Measurements from ENCODE around the gene LSM6.

Gene LSM6

GRCh38 chr4:146175541-146176453 lies at the start of gene LSM6:
LSM6 (plus strand) TSS chr4:146175718; CDS start chr4:146182922, 7,204 bp downstream.
- peak; percentile 71 to 82 (median 75) for DNase-seq (ENCODE audit: low read depth in 3 of 3)

- peak in 2 of 3 experiments; percentile 4 to 57 for DNase-seq (ENCODE audit: low read depth in 3 of 3)
Measured at GRCh38 chr4:146132445-146132844, 43.1 kb upstream of the LSM6 start.

- DNase-seq (ENCODE audit: low read depth in 3 of 3), result no peak
Measured at GRCh38 chr4:146134761-146135445, 40.6 kb upstream of the LSM6 start.

DNA sequence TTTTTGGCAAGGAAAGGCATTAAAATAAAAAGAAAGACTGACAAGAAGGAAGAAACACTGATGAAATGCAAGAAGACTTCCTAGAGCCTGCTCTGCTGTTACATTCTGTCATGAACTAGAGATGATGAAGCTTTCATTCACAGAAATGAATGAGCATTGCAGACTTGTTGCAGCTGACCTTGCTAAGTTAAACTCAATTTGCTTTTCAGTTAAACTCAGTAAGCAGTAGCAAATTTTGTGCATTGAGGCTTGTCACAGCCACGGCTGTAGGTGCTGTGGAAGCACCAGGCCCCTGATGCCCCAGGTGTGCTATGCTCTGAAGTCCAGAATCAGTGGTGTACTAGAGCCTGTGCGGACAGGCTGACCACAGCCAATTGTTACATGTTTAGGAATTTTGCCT lies 39.6 kb upstream of the LSM6 start:
- DNase-seq (ENCODE audit: low read depth in 3 of 3), result no peak

DNA sequence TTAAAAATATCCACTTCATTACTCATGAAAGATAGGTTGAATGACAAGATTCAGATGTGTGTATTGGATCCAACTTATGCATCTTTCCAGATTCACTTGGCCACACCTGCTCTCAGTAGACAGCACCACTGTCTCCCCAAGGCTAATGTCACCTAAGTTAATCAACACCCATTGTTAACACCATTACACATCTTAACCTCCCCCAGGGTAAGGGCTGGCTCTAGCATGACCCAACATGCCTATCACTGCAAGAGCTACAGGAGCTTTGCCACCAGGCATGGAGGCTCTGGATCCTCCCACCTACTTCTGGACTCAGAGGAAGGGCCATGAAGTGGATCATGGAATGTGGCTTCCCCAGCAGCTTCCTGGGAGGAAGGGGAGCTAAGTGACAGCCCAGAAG lies 32.8 kb upstream of the LSM6 start:
- no peak for DNase-seq (ENCODE audit: low read depth in 3 of 3)

DNA sequence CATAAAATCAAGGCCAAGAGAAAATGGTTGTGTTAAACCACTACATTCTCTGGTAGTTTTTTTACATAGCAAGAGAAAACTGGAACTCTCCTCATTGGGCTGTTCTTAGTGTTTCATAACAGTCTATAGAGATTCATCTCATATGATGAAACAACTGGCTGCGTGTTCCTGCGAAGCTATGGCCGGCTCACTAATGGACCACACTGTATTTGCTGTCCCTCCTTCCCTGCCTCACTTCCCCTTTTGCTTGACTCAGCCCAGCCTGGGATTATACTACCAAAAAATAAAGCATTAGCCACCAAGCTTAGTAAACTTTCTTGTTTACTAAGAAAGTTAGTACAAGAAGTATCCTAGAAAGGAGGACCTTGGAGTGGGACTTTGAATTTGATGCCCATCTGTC lies 31.6 kb upstream of the LSM6 start:
- no peak for DNase-seq (ENCODE audit: low read depth in 3 of 3)

DNA sequence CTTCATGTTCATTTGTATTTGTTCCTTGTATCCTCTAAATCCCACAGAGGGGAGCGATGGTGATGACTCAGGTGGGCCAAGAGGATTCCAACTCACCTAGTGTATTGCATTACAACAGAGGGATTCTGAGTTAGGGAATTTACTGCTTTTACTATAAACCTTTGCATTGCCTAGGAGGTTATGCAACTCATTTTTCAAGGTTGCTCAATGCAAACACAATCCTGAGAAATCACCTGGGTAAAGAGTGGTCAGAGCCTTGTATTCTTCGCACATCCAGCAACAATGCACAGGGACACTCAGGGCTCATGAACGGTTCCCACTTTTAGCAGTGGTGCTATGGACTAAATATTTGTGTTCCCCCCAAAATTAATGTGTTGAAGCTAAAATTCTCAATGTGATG lies 28.6 kb upstream of the LSM6 start:
- no peak for DNase-seq (ENCODE audit: low read depth in 3 of 3)

DNA sequence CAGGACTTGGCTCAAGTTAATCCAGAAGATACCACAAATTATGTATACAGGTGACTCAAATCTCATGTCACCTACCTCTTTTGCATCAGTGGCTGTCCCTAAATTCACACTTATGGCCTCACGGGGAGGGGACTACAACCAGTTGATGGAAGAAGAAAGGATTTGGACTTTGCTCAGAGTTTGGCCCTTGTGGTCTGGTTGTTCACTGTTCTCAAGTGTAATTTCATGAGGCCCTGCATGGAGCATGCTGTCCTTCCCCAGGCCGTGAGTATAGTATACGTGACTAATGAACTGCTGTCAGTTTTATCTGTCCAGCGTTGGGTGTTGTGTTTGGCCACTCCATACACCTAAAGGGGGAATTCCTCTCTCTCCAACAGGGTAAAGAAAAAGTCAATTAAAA lies 27.5 kb upstream of the LSM6 start:
- no peak for DNase-seq (ENCODE audit: low read depth in 3 of 3)

- no peak for DNase-seq (ENCODE audit: low read depth in 3 of 3)
Measured at GRCh38 chr4:146154057-146154456, 21.5 kb upstream of the LSM6 start.

DNA sequence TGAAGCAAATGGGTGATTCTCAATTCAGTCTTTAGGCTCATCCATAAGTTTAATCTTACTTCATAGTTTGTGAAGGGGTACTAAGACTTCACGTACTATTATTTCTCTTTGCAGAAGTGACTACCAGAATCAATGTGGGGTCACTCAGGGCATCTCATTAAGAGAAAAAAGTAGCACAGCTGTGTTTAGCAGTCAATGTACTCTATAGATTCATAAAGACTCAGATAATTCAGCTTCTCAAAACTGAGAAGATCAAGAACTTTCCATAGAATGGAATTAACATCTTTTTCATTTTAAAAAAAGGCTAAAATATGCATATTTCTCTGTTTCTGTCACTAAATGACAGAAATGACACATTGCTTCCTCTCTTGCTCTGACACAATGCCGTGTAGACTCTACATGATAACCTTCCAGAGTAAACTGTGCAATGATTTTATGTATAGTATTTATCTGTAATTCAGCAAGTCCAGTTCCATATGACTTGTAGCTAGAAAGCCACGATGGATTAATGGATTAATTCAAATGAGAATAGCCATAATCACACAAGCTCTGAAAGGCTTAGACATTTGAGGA lies 20.3 kb upstream of the LSM6 start:
- no peak for DNase-seq (ENCODE audit: low read depth in 3 of 3)

- DNase-seq (ENCODE audit: low read depth in 3 of 3), result no peak
Measured at GRCh38 chr4:146158036-146158745, 17.3 kb upstream of the LSM6 start.

- DNase-seq (ENCODE audit: low read depth in 3 of 3), result no peak
Measured at GRCh38 chr4:146159384-146160058, 16.0 kb upstream of the LSM6 start.

GRCh38 chr4:146161243-146161642 lies 14.3 kb upstream of the LSM6 start:
- DNase-seq (ENCODE audit: low read depth in 3 of 3), result no peak

DNA sequence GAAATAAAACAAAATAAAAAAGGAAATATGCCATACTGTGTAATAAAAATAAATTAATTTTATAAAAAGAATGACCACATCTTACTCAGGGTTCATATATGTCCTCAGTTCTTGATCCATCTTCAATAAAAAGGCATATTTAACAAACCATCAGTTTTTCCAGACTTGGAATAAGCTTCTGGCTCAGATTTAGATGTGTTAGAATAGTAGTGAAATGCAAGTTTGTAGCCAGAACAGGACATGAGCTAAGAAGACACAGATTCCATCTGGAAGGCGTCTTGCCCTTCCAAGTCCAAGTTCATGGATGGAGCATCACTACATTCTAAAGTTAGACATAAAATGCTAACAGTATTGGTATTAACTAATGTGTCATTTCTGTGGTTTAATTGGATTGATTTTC lies 10.3 kb upstream of the LSM6 start:
- no peak for DNase-seq (ENCODE audit: low read depth in 3 of 3)

DNA sequence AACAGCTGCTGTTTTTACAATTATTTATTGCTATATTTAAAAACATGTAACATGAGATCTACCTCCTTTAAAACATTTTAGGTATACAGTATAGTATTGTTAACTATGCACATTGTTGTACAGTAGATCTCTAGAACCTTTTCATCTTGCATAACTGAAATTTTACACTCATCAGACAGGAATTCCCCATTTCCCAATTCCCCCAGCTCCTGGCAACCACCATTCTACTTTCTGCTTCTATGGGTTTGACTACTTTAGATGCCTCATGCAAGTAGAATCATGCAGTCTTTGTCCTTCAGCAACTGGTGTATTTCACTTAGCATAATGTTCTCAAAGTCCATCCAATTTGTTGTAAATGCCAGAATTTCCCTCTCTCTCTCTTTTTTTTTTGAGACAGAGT lies 9.7 kb upstream of the LSM6 start:
- no peak for DNase-seq (ENCODE audit: low read depth in 3 of 3)

DNA sequence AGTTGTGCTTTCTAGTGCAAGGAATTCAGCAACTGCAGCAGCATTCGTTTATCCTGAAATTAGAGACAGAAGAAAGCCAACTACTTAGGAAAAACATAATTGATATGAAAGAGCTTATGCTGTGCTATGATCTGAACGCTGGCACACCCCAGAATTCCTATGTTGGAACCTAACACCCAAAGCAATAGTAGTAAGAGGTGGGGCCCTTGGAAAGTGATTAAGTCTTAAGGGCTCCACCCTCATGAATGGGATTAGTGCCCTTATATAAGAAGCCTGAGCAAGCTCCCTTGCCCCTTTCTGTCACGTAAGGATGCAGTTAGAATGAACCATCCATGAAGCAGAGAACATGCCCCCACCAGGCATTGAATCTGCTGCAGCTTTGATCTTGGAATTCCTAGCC lies 5.4 kb upstream of the LSM6 start:
- DNase-seq (ENCODE audit: low read depth in 3 of 3), result no peak

DNA sequence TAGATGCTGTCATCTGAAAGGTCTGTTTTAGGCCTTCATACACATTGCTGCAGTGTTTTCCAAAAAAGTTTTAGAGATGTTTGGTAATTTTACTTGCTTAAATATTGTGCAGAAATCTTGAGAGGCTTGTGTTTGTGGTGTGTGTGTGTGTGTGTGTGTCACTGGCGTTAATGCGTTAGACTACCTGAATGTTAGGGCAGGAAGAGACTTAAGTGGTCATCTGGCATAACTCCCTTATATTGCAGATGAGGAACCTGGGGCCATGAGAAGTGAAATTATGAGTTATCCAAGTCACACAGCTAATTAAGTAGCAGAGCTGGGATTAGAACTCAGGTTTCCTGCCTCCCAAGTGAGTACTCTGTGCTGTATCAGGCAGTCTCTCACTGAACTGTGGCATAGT lies 1.4 kb downstream of the LSM6 start:
- DNase-seq (ENCODE audit: low read depth in 3 of 3), result no peak

- no peak for DNase-seq (ENCODE audit: low read depth in 3 of 3)
Measured at GRCh38 chr4:146178126-146178525, 2.6 kb downstream of the LSM6 start.

DNA sequence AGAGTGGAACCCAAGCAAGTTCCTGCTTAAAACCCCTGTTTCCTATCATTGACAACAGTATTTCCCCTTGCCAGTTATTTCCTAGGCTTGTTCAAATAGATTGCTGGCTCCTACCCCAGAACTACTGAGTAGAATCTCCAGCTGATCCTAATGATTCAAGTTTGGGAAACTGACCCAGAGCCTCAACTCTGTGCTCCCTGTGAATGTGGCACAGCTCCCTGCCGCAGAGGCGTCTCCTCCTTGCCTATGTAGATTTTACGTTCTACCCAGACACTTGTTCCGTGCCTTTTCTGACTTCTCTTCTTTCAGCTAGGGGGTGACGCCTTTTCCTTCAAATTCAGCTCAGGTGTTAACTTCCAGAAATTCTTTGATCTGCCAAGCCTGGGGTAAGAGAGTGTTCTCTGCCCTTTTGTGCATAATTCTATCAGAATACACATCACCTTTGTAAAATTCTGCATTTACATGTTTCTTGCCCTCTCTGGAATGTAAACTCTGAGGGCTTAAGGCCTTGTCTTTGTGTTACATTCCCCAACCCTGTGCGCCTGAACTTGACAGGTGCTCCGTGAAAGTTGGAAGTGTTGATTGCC lies 4.4 kb downstream of the LSM6 start:
- DNase-seq (ENCODE audit: low read depth in 3 of 3), result no peak

DNA sequence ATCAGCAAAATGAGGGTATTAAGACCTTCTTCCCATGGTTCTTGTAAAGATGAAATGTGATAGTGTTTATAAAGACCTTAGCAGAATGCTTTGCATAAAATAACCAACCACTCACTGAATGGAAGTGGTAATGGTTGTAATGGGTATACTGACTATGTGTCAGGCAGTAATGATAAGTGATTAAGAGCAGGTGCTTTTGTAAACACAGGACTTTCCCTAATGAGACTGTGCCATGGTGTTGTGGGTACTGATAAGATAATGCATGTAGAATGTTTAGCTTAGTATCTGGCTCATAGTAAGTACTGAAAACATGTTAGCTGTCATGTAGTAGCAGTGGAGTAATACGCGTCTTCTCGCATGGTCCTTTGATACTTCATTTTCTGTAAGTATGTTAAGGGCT lies 6.9 kb downstream of the LSM6 start:
- no peak for DNase-seq (ENCODE audit: low read depth in 3 of 3)

- no peak for DNase-seq (ENCODE audit: low read depth in 3 of 3)
Measured at GRCh38 chr4:146183209-146183608, 7.7 kb downstream of the LSM6 start.
